CD4-positive, alpha-beta T cell (primary cell): ENCODE data around the gene SRP54. TPM values are rescaled to one million over a fixed set of nuclear protein-coding genes. Genes with fewer than 3 reads are reported as not detected.
"Not testable (repeated sequence)": the region's sequence is repeated elsewhere in the genome, so short reads cannot be mapped to it uniquely, and the experiment has no call there.

Experiments used
- ATAC-seq: fragments of 200-7000 bp; cut with Tn5 transposase; one replicate; pipeline ENCODE4 v1.10.0; 2022; ENCODE audit warnings: mild to moderate bottlenecking; ENCODE audit not compliant: poor library complexity
- CTCF ChIA-PET: fragments of 350-600 bp; sonication (Branson Sonifier 250); formaldehyde crosslinking; loops from one replicate; lab custom pipeline; 2021; ENCODE audit warnings: antibody characterized with exemption, inconsistent platforms; lab: Charles Lee
- POLR2A ChIA-PET: fragments of 350-600 bp; sonication (Branson Sonifier 250); formaldehyde crosslinking; loops from one replicate; lab custom pipeline; 2021; ENCODE audit warnings: antibody characterized with exemption, inconsistent platforms; lab: Charles Lee
- DNase-seq, 14 experiments: peaks; one replicate each; pipeline ENCODE4 v3.0.0-alpha.2; 2013 to 2020; ENCODE audit warnings: mixed read lengths in 2 of 14
- H3K27ac ChIP-seq, 2 donors: one replicate each; pipeline versions ENCODE4 v1.5.1 to v1.7.0; 2013; ENCODE audit warnings: low read length in 2 of 2, low read depth in 1 of 2, mild to moderate bottlenecking in 1 of 2
- H3K27me3 ChIP-seq, 2 experiments: 1 replicate in 1 of 2; 2 replicates in 1 of 2; pipeline versions ENCODE4 v1.6.1 to v1.7.0; 2013; ENCODE audit warnings: low read length in 2 of 2, control low read depth in 1 of 2, mild to moderate bottlenecking in 1 of 2, moderate library complexity in 1 of 2; ENCODE audit not compliant: insufficient read depth in 2 of 2, control insufficient read depth in 1 of 2
- H3K36me3 ChIP-seq: one replicate; pipeline ENCODE4 v1.6.1; 2013; ENCODE audit warnings: low read length, control low read depth; ENCODE audit not compliant: insufficient read depth
- H3K4me1 ChIP-seq: one replicate; pipeline ENCODE4 v1.6.1; 2013; ENCODE audit warnings: low read length, control low read depth; ENCODE audit not compliant: insufficient read depth
- H3K4me3 ChIP-seq: one replicate; pipeline ENCODE4 v1.5.1; 2013; ENCODE audit warnings: mild to moderate bottlenecking, low read length, moderate library complexity
- H3K9me3 ChIP-seq, 2 experiments: 1 replicate in 1 of 2; 2 replicates in 1 of 2; pipeline versions ENCODE4 v1.6.1 to v1.7.0; 2013; ENCODE audit warnings: low read length in 2 of 2, mild to moderate bottlenecking in 2 of 2, control low read depth in 1 of 2, moderate library complexity in 1 of 2; ENCODE audit not compliant: control insufficient read depth in 1 of 2, insufficient read depth in 1 of 2
- H3K27ac Mint-ChIP-seq: one replicate; pipeline ENCODE4 v1.8.0; 2020; ENCODE audit warnings: mixed read lengths
- H3K27me3 Mint-ChIP-seq: one replicate; pipeline ENCODE4 v1.8.0; 2021; ENCODE audit warnings: mixed read lengths
- H3K36me3 Mint-ChIP-seq: one replicate; pipeline ENCODE4 v1.8.0; 2021; ENCODE audit warnings: low read depth, mixed read lengths
- H3K4me1 Mint-ChIP-seq: one replicate; pipeline ENCODE4 v1.8.0; 2021; ENCODE audit warnings: low read depth, mixed read lengths
- H3K4me3 Mint-ChIP-seq: one replicate; pipeline ENCODE4 v1.8.0; 2020; ENCODE audit warnings: mild to moderate bottlenecking, mixed read lengths
- H3K9me3 Mint-ChIP-seq: one replicate; pipeline ENCODE4 v1.8.0; 2020; ENCODE audit warnings: mixed read lengths
- CTCF ChIP-seq: fragments of 200-600 bp; IDR thresholded peaks from one replicate; pipeline ENCODE4 v1.8.0; 2022; ENCODE audit warnings: antibody characterized with exemption, mild to moderate bottlenecking
- intact Hi-C, 2 experiments: fragments of 100-400 bp; cut with DNase I in 1 of 2; cut with micrococcal nuclease in 1 of 2; formaldehyde crosslinking; loops; one replicate each; pipeline versions ENCODE4 v1.15.1 to v1.9.0; 2023 to 2025; cut with DNase I, micrococcal nuclease
- total RNA-seq, 174 experiments: library from RNA in 2 of 174; stranded (reverse) in 2 of 174; gene quantifications; one replicate each; pipeline ENCODE4 v1.2.3 and lab custom pipeline; 2021 to 2026

The SRP54 gene
- total RNA-seq, 2 experiments from 2014 or later, result 30.3 to 32.7 TPM

GRCh38 chr14:35052637-35053036 is 69.8 kb downstream of the SRP54 start:
- Mint-ChIP-seq H3K27me3 (no peaks in the 10 kb centered on the region), H3K27ac (no peak overlapping the region), H3K36me3 (peaks cover 76% of the 10 kb centered on the region), H3K4me3 (no peak overlapping the region), H3K9me3 (no peaks in the 10 kb centered on the region), H3K4me1 (peaks cover 20% of the 10 kb centered on the region)
- peaks cover 35% of the 10 kb centered on the region for H3K36me3 ChIP-seq
- H3K4me1 ChIP-seq, result peaks cover under 1% of the 10 kb centered on the region
- no peaks in the 10 kb centered on the region for H3K9me3 ChIP-seq
- no peak for ATAC-seq
- H3K4me3 ChIP-seq, result no peak overlapping the region
- no peak for DNase-seq
- ChIA-PET POLR2A (no interaction called here), CTCF (no interaction called here)
- H3K27me3 ChIP-seq, result no peaks in the 10 kb centered on the region
- intact Hi-C loops, result no loop called here
- H3K27ac ChIP-seq, result no peak overlapping the region
- no peak for TF ChIP-seq CTCF

- peaks cover 38% of the 10 kb centered on the region for H3K36me3 ChIP-seq
- DNase-seq, H3K4me3 Mint-ChIP-seq, H3K4me1 ChIP-seq, H3K9me3 Mint-ChIP-seq, H3K4me3 ChIP-seq, H3K27me3 ChIP-seq, H3K9me3 ChIP-seq, intact Hi-C loops, H3K27me3 Mint-ChIP-seq, H3K27ac Mint-ChIP-seq, H3K27ac ChIP-seq, ATAC-seq, POLR2A ChIA-PET: not testable (repeated sequence)
- CTCF ChIA-PET, result interaction anchor here (0.7 to 1.5 kb wide), 2 partner anchors 19 to 339 kb away, joined by 3 read pairs; no protein-coding TSS in a partner anchor
- Mint-ChIP-seq H3K36me3 (peaks cover 65% of the 10 kb centered on the region), H3K4me1 (peaks cover 13% of the 10 kb centered on the region)
These were observed 78.5 kb downstream of the SRP54 start for GRCh38 chr14:35061113-35061791.

GRCh38 chr14:35065731-35066130 is 82.9 kb downstream of the SRP54 start:
- intact Hi-C loops, H3K9me3 Mint-ChIP-seq, H3K4me1 ChIP-seq, POLR2A ChIA-PET, DNase-seq, H3K27ac Mint-ChIP-seq, H3K27me3 ChIP-seq, H3K4me1 Mint-ChIP-seq, H3K4me3 Mint-ChIP-seq, H3K9me3 ChIP-seq, H3K27ac ChIP-seq, ATAC-seq, H3K27me3 Mint-ChIP-seq, H3K4me3 ChIP-seq: not testable (repeated sequence)
- CTCF ChIA-PET, result interaction anchor here (0.6 kb wide), 1 partner anchor 14 kb away, joined by 3 read pairs; no protein-coding TSS in a partner anchor
- peaks cover 61% of the 10 kb centered on the region for H3K36me3 Mint-ChIP-seq
- H3K36me3 ChIP-seq, result peaks cover 29% of the 10 kb centered on the region

- ATAC-seq (no peak), DNase-seq (no peak)
- H3K27ac ChIP-seq, result no peak overlapping the region
- Mint-ChIP-seq H3K4me3 (no peak overlapping the region), H3K27ac (no peak overlapping the region), H3K36me3 (peaks cover 69% of the 10 kb centered on the region), H3K4me1 (peaks cover 3% of the 10 kb centered on the region), H3K9me3 (no peaks in the 10 kb centered on the region), H3K27me3 (no peaks in the 10 kb centered on the region)
- intact Hi-C loops, result no loop called here
- no peaks in the 10 kb centered on the region for H3K4me1 ChIP-seq
- ChIA-PET POLR2A (interaction anchor here (0.7 kb wide), 1 partner anchor 86 kb away, joined by 3 read pairs; no protein-coding TSS in a partner anchor), CTCF (no interaction called here)
- H3K36me3 ChIP-seq, result peaks cover 16% of the 10 kb centered on the region
- H3K9me3 ChIP-seq, result no peaks in the 10 kb centered on the region
- no peak for TF ChIP-seq CTCF
- no peak overlapping the region for H3K4me3 ChIP-seq
- H3K27me3 ChIP-seq, result no peaks in the 10 kb centered on the region
These were observed 85.6 kb downstream of the SRP54 start for GRCh38 chr14:35068238-35069012.
